22Rv1 (cell line): Measurements from ENCODE around the gene PEX11B.

Experiments
- H3K27ac ChIP-seq: fragments of 450-650 bp; 2 replicates; pipeline ENCODE4 v1.5.1; 2017
- CTCF ChIP-seq: fragments of 450-650 bp; IDR thresholded peaks from 2 replicates; pipeline ENCODE4 v1.5.1; 2017; ENCODE audit warnings: mild to moderate bottlenecking
- ZFX ChIP-seq: fragments of 450-650 bp; IDR thresholded peaks from 2 replicates; pipeline ENCODE4 v1.6.1; 2017; ENCODE audit warnings: antibody characterized with exemption, borderline replicate concordance

PEX11B gene, protein sequence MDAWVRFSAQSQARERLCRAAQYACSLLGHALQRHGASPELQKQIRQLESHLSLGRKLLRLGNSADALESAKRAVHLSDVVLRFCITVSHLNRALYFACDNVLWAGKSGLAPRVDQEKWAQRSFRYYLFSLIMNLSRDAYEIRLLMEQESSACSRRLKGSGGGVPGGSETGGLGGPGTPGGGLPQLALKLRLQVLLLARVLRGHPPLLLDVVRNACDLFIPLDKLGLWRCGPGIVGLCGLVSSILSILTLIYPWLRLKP

DNA sequence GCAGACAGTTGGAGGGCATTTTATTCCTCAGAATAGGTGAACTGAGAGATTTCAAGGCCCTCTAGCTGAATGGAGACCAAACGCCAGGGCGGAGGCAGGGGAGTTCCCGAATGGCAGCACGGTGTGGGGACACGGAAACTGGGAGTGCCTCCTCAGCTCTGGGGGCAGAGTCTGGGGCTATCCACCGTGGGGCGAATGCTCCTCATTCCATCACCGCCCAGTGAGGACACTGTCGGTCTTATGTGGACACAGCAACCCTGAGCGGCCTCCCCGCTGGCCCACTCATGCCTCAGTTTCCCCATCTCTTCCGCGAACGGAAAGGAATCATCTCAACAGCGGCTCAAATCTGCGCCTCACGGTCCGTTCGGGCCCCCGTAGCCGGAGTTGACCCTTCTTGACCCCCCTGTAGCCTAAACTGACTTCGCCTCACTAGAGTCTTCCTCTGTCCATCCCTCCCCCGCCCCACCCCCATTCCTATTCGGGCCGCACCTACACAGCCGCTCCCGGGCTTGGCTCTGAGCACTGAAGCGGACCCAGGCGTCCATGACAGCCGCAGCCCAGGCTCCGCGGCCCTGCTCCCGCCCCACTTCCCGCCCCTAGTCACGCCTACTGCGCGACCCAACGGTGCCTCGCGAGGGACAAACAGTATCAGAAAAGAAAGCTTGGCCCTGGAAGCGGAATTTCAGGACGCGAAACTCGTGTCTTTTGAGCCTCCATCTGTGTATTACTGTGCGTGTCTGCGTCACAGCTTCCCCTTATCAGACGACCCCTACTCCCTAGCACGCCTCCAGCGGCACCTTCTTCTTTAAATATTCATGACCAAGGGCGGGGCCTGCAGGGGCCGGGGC lies at the start of gene PEX11B:
TSS of gene PEX11B (minus strand) at position 574 of the 848 bp plus-strand sequence. CDS start at position 545, 29 bp downstream.
- peak within 1 kb of the TSS; percentile 96 for H3K27ac ChIP-seq
- no peak for TF ChIP-seq ZFX
- no peak for TF ChIP-seq CTCF

GRCh38 chr1:145967288-145967687 lies 48.8 kb upstream of the PEX11B start:
- H3K27ac ChIP-seq, result no peak overlapping the region
- TF ChIP-seq ZFX (no peak), CTCF (no peak)

GRCh38 chr1:145965119-145965744 lies 46.7 kb upstream of the PEX11B start:
- H3K27ac ChIP-seq, result peak overlapping the region; percentile 94

GRCh38 chr1:145964328-145965118 lies 46.0 kb upstream of the PEX11B start, which contains the start of the genes ANKRD34A and POLR3GL:
Gene ANKRD34A, minus strand, starts transcription at chr1:145964575. Its CDS starts 2,816 bp downstream, at chr1:145961759.
Gene POLR3GL, plus strand, starts transcription at chr1:145964690. Its CDS starts 10,176 bp downstream, at chr1:145974866.
- peak within 1 kb of the TSS; percentile 94 for H3K27ac ChIP-seq
- TF ChIP-seq CTCF, result peak; percentile 11; the same call in 1 of the 2 replicates
- no peak for TF ChIP-seq ZFX

More at GRCh38 chr1:145965119-145965744, 46.7 kb upstream of the PEX11B start:
- TF ChIP-seq CTCF (no peak), ZFX (no peak)

DNA sequence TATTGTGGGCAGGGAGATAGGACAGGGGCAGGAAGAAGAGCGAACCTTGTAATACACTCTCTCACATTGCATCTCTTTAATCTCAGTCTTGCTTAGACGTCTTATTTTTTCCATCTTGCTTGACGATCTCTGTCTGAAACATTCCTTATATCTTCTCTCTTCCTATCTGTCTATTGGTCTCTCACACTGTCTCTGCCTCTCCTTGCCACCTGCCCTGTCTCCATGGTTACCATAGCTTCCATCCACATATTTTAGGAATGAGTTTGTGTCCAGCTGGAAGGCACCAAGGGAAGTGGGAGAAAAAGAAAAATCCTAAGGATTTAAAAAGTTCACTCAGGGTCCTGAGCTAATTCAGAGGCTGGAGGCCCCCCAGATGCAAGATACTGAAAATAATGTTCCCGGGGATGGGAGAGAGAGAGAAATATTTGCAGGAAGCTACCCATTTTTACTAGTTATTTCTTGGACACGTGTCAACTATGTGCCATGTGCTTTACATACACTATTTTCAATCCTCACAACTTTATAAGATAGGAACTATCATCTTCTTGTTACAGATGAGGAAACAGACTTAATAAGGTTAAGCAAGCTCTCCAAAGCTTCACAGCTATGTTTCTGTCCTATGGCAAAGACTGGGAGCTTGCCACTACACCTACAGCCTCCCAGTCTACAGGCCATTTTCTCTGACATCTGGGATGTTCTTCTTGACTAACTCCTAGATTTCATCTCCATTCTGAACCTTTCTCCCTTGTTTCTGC lies 44.9 kb upstream of the PEX11B start:
- H3K27ac ChIP-seq, result peak overlapping the region; percentile 94
- TF ChIP-seq CTCF (no peak), ZFX (no peak)
